Common myeloid progenitor, CD34-positive (primary cell): ENCODE measurements around the gene XPR1.

ENCODE experiments used
- CTCF ChIA-PET: fragments of 350-600 bp; sonication (Branson Sonifier 250); formaldehyde crosslinking; loops from one replicate; lab custom pipeline; 2021; ENCODE audit warnings: antibody characterized with exemption; lab: Charles Lee
- POLR2A ChIA-PET: fragments of 350-600 bp; sonication (Branson Sonifier 250); formaldehyde crosslinking; loops from one replicate; lab custom pipeline; 2021; ENCODE audit warnings: antibody characterized with exemption; lab: Charles Lee
- DNase-seq, 3 donors: peaks; one replicate each; pipeline versions ENCODE4 v3.0.0 to v3.0.0-alpha.2; 2013
- H3K27ac ChIP-seq, 2 experiments: 1 replicate in 1 of 2; 2 replicates in 1 of 2; pipeline ENCODE4 v1.7.0; 2013; ENCODE audit warnings: inconsistent platforms in 2 of 2, low read length in 2 of 2, mild to moderate bottlenecking in 2 of 2, low read depth in 1 of 2, moderate library complexity in 1 of 2; ENCODE audit not compliant: severe bottlenecking in 2 of 2, insufficient read depth in 1 of 2, poor library complexity in 1 of 2
- H3K27me3 ChIP-seq, 5 experiments: replicated peaks in 2 of 5; 1 replicate in 3 of 5; 2 replicates in 2 of 5; pipeline versions ENCODE4 v1.6.1 to v1.7.0; 2013; ENCODE audit warnings: low read length in 4 of 5, mild to moderate bottlenecking in 2 of 5, moderate library complexity in 2 of 5, inconsistent platforms in 1 of 5; ENCODE audit not compliant: insufficient read depth in 5 of 5, control insufficient read depth in 4 of 5
- H3K36me3 ChIP-seq, 4 experiments: 1 replicate in 2 of 4; 2 replicates in 2 of 4; pipeline versions ENCODE4 v1.6.1 to v1.7.0; 2013; ENCODE audit warnings: low read length in 3 of 4, control low read depth in 1 of 4, mild to moderate bottlenecking in 1 of 4; ENCODE audit not compliant: control insufficient read depth in 4 of 4, insufficient read depth in 4 of 4
- H3K4me1 ChIP-seq, 4 experiments: 1 replicate in 3 of 4; 2 replicates in 1 of 4; pipeline versions ENCODE4 v1.6.1 to v1.7.1; 2013; ENCODE audit warnings: low read length in 3 of 4, mild to moderate bottlenecking in 3 of 4, control low read depth in 1 of 4, inconsistent platforms in 1 of 4, moderate library complexity in 1 of 4; ENCODE audit not compliant: control insufficient read depth in 4 of 4, insufficient read depth in 4 of 4; ENCODE audit errors: control extremely low read depth in 1 of 4
- H3K4me3 ChIP-seq, 7 experiments: 1 replicate in 4 of 7; 2 replicates in 3 of 7; pipeline versions ENCODE4 v1.5.1 to v1.7.0; 2013; ENCODE audit warnings: mild to moderate bottlenecking in 7 of 7, low read length in 6 of 7, moderate library complexity in 6 of 7, inconsistent platforms in 2 of 7, low read depth in 2 of 7, control low read depth in 1 of 7; ENCODE audit not compliant: insufficient read depth in 4 of 7, control insufficient read depth in 1 of 7; ENCODE audit errors: extremely low read depth in 1 of 7
- H3K9me3 ChIP-seq, 5 experiments: 1 replicate in 4 of 5; 2 replicates in 1 of 5; pipeline versions ENCODE4 v1.6.1 to v1.7.1; 2013; ENCODE audit warnings: low read length in 4 of 5, mild to moderate bottlenecking in 2 of 5, inconsistent platforms in 1 of 5, low read depth in 1 of 5, moderate library complexity in 1 of 5; ENCODE audit not compliant: control insufficient read depth in 4 of 5, insufficient read depth in 2 of 5; ENCODE audit errors: control extremely low read depth in 1 of 5
- WGBS: methylation state at CpG from one replicate; pipeline ENCODE4 v1.1.5; 2013; ENCODE audit not compliant: insufficient coverage; 5-methylcytosine and 5-hydroxymethylcytosine counted together

The XPR1 gene

DNA sequence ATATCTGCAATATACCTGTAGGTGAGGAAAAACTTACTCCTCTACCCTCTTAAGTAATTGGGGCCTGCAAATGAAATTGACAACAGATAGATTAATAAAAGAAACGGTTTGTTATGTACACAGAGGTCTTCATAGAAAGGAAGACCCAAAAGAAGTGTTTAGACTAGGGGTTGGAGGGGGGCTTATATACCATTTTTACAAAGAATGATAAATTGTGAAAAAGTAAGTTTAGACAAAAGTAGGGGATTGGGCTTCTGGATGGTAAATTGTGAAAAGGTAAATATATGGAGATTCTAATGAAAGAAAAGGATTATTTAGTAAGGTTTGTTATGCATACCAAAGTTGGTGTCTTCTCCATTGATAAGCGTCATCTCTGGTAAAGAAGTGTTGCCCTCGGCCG, 207.7 kb downstream of the XPR1 start:
- WGBS: 100% methylated on average over 1 of the region's 4 CpGs
- Histone ChIP-seq H3K27me3 (no peaks in the 10 kb centered on the region), H3K4me1 (no peaks in the 10 kb centered on the region), H3K4me3 (no peak overlapping the region), H3K27ac (no peak overlapping the region), H3K9me3 (peaks cover 0 to 7% (median 0%) of the 10 kb centered on the region in 5 experiments), H3K36me3 (peaks cover 0 to 20% (median 5%) of the 10 kb centered on the region in 4 experiments)
- no peak for DNase-seq
- ChIA-PET POLR2A (no interaction called here), CTCF (interaction anchor here (1.0 kb wide), 1 partner anchor 23 kb away, joined by 4 read pairs; no protein-coding TSS in a partner anchor)

- H3K4me3 ChIP-seq: no peak overlapping the region
- DNase-seq: no peak
- peaks cover 0 to 4% (median 0%) of the 10 kb centered on the region in 5 experiments for H3K9me3 ChIP-seq
- POLR2A ChIA-PET: no interaction called here
- no peaks in the 10 kb centered on the region for H3K27me3 ChIP-seq
- peaks cover 0 to 11% (median under 1%) of the 10 kb centered on the region in 4 experiments for H3K36me3 ChIP-seq
- WGBS: no CpG with 5 or more reads among the region's 3 CpGs
- no peaks in the 10 kb centered on the region for H3K4me1 ChIP-seq
- no peak overlapping the region for H3K27ac ChIP-seq
- CTCF ChIA-PET: no interaction called here
These were observed 209.6 kb downstream of the XPR1 start for GRCh38 chr1:180841415-180841814.

DNA sequence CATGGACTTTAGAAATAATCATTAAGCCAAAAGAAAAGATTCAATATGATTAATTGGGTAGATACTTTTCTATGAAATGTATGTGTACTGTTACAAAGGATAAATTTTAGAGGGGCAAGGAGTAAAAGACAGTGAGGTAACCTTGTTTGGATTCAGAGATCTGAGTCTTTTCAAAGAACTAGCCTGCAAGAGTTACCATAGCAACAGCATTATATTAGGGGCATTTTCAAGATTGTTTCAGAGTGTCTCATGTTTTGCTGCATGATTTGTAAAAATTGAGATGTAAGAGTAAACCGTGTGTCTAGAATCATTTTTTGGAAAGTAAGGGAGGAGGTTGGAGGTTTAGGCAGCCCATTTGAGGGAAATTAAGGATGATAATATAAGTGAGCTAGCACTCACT, 210.2 kb downstream of the XPR1 start:
- H3K27me3 ChIP-seq: no peaks in the 10 kb centered on the region
- no peaks in the 10 kb centered on the region for H3K4me1 ChIP-seq
- peaks cover 0 to 9% (median 0%) of the 10 kb centered on the region in 4 experiments for H3K36me3 ChIP-seq
- WGBS: 83% methylated on average over 1 of the region's 1 CpG
- CTCF ChIA-PET: no interaction called here
- no peak for DNase-seq
- H3K9me3 ChIP-seq: peaks cover 0 to 4% (median 0%) of the 10 kb centered on the region in 5 experiments
- no peak overlapping the region for H3K4me3 ChIP-seq
- H3K27ac ChIP-seq: no peak overlapping the region
- POLR2A ChIA-PET: no interaction called here

DNA sequence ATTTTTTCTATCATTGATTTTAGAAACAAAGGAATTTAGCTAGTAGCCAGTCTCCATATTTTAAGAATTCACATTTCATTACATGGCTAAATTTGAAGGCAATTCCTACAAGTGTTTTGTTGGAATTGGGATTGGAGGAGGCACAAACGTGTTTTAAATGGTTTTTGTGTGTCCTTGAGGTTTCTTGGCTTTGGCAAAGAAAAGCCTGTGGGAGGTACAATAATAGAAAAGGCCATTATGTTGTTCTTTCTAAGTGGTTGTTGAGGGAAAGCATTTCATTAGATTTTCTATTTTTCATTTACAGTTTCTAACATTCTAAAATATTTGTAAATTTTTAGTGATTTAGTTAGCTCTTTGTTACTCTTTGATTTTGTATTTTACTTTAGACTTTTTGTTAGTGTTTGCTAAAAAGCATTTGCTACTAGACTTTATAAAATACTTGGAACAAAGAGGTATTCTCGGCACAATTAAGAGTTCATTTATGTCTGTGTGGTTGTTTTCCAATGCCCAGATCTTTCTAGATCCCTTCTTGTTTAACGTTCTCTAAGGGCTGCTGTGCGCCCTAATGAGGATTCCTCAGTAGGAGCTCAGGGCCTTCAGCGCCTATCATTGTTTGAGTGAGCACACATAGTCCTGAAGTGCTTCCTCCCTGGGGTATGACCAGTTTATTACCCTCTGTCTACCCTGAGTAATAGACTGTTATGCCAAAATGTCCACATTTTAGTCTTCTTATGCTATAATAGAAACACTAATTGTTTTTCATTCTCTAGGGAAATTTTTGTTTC, 210.9 kb downstream of the XPR1 start:
- CTCF ChIA-PET: interaction anchor here (1.6 kb wide), 1 partner anchor 22 kb away, joined by 3 read pairs; no protein-coding TSS in a partner anchor
- no peak for DNase-seq
- WGBS: 98% methylated on average over 5 of the region's 5 CpGs
- Histone ChIP-seq H3K27me3 (no peaks in the 10 kb centered on the region), H3K4me1 (no peaks in the 10 kb centered on the region), H3K9me3 (peaks cover 0 to 4% (median 0%) of the 10 kb centered on the region in 5 experiments), H3K36me3 (peaks cover 0 to 7% (median 0%) of the 10 kb centered on the region in 4 experiments), H3K4me3 (no peak overlapping the region), H3K27ac (no peak overlapping the region)
- POLR2A ChIA-PET: no interaction called here

DNA sequence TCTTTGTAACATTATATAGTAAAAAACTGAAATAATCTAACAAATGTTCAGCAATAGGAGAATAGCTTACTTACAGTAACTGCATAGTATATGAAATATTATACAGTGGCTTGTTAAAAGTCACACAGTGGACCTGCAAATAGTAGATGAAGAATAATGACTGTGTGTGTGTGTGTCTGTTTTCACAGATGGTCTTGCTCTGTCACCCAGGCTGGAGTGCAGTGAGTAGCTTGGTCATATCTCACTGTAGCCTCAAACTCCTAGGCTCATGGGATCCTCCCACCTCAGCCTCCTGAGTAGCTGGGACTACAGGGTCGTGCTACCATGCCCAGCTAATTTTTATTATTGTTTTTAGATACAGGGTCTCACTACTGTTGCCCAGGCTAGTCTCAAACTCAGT, 213.5 kb downstream of the XPR1 start:
- WGBS: 100% methylated on average over 1 of the region's 1 CpG
- ChIA-PET CTCF (interaction anchor here (0.8 kb wide), 1 partner anchor 18 kb away, joined by 3 read pairs; no protein-coding TSS in a partner anchor), POLR2A (no interaction called here)
- Histone ChIP-seq H3K4me1 (peaks cover 0 to 5% (median 0%) of the 10 kb centered on the region in 4 experiments), H3K27ac (no peak overlapping the region), H3K27me3 (no peaks in the 10 kb centered on the region), H3K9me3 (peaks cover 0 to 3% (median 0%) of the 10 kb centered on the region in 5 experiments), H3K36me3 (peaks cover 0 to 2% (median 0%) of the 10 kb centered on the region in 4 experiments), H3K4me3 (no peak overlapping the region)
- no peak for DNase-seq

DNA sequence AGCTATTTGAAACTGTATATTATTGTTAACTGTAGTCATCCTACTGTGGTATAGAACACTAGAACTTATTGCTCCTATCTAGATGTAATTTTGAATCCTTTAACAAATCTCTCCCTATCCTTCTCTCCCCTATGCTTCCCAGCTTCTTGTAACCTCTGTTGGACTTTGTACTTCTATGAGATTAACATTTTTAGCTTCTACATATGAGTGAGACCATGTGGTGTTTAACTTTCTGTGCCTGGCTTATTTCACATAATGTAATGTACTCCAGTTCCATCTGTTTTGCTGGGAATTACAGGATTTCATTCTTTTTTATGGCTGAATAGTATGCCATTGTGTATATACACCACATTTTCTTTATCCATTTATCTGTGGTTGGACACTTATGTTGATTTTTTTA, 216.4 kb downstream of the XPR1 start:
- Histone ChIP-seq H3K9me3 (peaks cover 0 to 11% (median 0%) of the 10 kb centered on the region in 5 experiments), H3K27ac (no peak overlapping the region), H3K4me3 (no peak overlapping the region), H3K27me3 (no peaks in the 10 kb centered on the region), H3K4me1 (peaks cover 0 to 20% (median 9%) of the 10 kb centered on the region in 4 experiments), H3K36me3 (peaks cover 0 to 5% (median 0%) of the 10 kb centered on the region in 4 experiments)
- ChIA-PET CTCF (interaction anchor here (1.3 kb wide), 1 partner anchor 14 kb away, joined by 4 read pairs; no protein-coding TSS in a partner anchor), POLR2A (no interaction called here)
- no peak for DNase-seq
